ENCODE results near the gene ENTPD3. TPM values are rescaled to one million over a fixed set of nuclear protein-coding genes. Genes with fewer than 3 reads are reported as not detected.
A peak's percentile ranks its signal among the peaks of the same experiment; 100 is the strongest.

ENTPD3 gene
- total and polyA plus RNA-seq, 2 of the 13 experiments (the other 11 are each of a cell fraction or from before 2014, with no cell fraction given): 0.07 TPM; not detected in 1

DNA sequence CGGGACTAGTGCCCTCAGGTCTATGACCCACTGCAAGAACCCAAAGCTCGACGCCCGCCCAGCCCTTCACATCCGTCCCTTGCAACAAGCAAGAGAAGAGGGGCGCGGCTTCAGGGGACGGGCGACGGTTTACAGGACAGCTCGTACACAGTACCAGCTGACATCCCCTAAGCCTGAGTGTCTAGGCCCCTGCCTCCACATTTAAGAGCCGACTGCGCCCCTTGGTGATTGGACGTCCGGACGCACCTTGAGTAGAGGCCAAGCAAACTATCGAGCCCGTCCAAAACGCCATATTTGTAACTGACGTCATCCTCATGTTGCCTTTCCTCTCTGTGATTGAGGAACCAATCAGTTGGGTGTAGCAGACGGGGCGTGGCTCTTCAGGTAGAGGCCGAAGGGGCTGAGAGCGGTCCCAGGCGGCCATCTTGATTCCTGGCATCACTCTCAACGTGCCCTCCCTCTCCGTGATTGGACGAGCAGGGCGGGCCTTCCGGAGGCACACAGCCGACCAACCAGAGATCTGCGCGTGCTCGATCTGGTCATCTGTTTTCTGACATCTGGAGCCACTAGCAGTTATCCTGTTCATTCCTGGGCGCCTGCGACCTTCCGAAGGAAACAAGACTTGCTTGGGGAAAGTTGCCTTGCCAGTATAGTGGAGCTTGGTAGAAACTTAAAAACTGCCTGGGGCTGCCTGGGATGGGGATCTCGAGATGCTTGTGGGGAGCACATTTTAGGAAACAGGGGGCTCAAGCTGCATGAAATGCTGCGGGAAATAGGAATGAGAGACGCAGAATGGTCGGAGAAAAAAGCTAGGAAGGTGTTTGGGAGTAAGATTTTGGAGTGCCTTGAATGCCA is 66.1 kb downstream of the ENTPD3 start:
- Histone ChIP-seq H3K79me2 (ENCODE audit: insufficient read depth, low read length) (peaks cover 13% of the 10 kb centered on the region), H3K4me3 (replicated peaks in 1 of 3; ENCODE audit: insufficient read depth in 1 of 3, low read depth in 2 of 3, low read length in 3 of 3) (peak overlapping the region; percentile 65 to 86 (median 79)), H3K27me3 (ENCODE audit: control insufficient read depth in 1 of 2, insufficient read depth in 2 of 2, low read length in 2 of 2) (no peaks in the 10 kb centered on the region; a peak in 1 of 5 replicates), H4K20me1 (ENCODE audit: insufficient read depth, low read length) (no peaks in the 10 kb centered on the region), H3K27ac (ENCODE audit: extremely low read length, insufficient read depth, low read length) (peak overlapping the region; percentile 86), H3K4me1 (ENCODE audit: insufficient read depth, low read length) (peaks cover 41% of the 10 kb centered on the region), H3K36me3 (replicated peaks in 1 of 2; ENCODE audit: control insufficient read depth in 1 of 2, insufficient read depth in 2 of 2, low read length in 2 of 2) (no peaks in the 10 kb centered on the region), H3K4me2 (ENCODE audit: low read depth, low read length) (peak overlapping the region; percentile 91), H3K9me3 (ENCODE audit: low read length) (no peaks in the 10 kb centered on the region), H2AFZ (ENCODE audit: low read length) (peak overlapping the region; percentile 56), H3K9ac (ENCODE audit: insufficient read depth, low read depth, low read length) (peak overlapping the region; percentile 80)
- WGBS (ENCODE audit: low lambda C conversion rate): 0% methylated on average over 13 of the region's 41 CpGs
- POLR2A ChIA-PET: interaction anchor here (1.1 to 2.6 kb wide), 7 partner anchors 9 to 124 kb away, joined by 3 to 20 read pairs (median 5); partner anchors contain the start of genes ZNF619, ZNF620 and ZNF621
- in situ Hi-C loops (cut with HindIII; ENCODE audit: extremely low pct_ligation_motif_present, low pct_unique_long_range_greater_than_20kb): loop anchor here (10.0 kb wide), 1 partner anchor 138 kb away; no protein-coding TSS in a partner anchor
- ATAC-seq (peak; percentile 95), DNase-seq (ENCODE audit: low spot score) (peak; percentile 98), FAIRE-seq (peak; percentile 90)
- BruUV-seq (replicated peaks): no TSS peak
- CTCF ChIA-PET (ENCODE audit: low intra/inter-chr PET ratio, low total read pairs): no interaction called here
- intact Hi-C loops (cut with micrococcal nuclease; ENCODE audit: unreplicated experiment): loop anchor here (1.0 to 10.0 kb wide), 3 partner anchors 124 to 652 kb away; no protein-coding TSS in a partner anchor
- TF ChIP-seq ZNF598 (CRISPR knock-in tag; IDR thresholded peaks at IDR 0.05; ENCODE audit: borderline replicate concordance) (peak; percentile 56; the same call in 1 of the 2 replicates), RFXAP (CRISPR knock-in tag; IDR thresholded peaks at IDR 0.05; ENCODE audit: borderline replicate concordance) (peak; percentile 64; the same call in 1 of the 2 replicates), ZNF644 (CRISPR knock-in tag; IDR thresholded peaks at IDR 0.05; ENCODE audit: low read depth) (peak; percentile 11; the same call in 1 of the 2 replicates), ZNF101 (CRISPR knock-in tag; IDR thresholded peaks at IDR 0.05; ENCODE audit: borderline replicate concordance, low read depth) (no peak), ZSCAN9 (CRISPR knock-in tag; IDR thresholded peaks at IDR 0.05; ENCODE audit: borderline replicate concordance) (no peak; the same call in 1 of the 2 replicates), RNF2 (conservative IDR thresholded peaks at IDR 0.05; ENCODE audit: low read depth) (0 out of 2 replicates have a peak, but pooled peaks have one; percentile 23), SETDB1 (CRISPR knock-in tag; IDR thresholded peaks at IDR 0.05; ENCODE audit: borderline replicate concordance) (no peak), ZNF546 (CRISPR knock-in tag; conservative IDR thresholded peaks at IDR 0.05) (no peak), SOX5 (CRISPR knock-in tag; IDR thresholded peaks at IDR 0.05; ENCODE audit: borderline replicate concordance) (peak; percentile 49), PTBP1 (IDR thresholded peaks at IDR 0.05; ENCODE audit: low read depth, low read length, poor library complexity, severe bottlenecking) (no peak), CEBPB (IDR thresholded peaks at IDR 0.05; ENCODE audit: borderline replicate concordance, low read depth, low read length) (no peak), KDM5B (CRISPR knock-in tag; IDR thresholded peaks at IDR 0.05; ENCODE audit: borderline replicate concordance) (peak; percentile 75; the same call in 1 of the 2 replicates), ZNF720 (CRISPR knock-in tag; IDR thresholded peaks at IDR 0.05) (no peak), TAF15 (IDR thresholded peaks at IDR 0.05; ENCODE audit: low read depth, low read length, poor library complexity, severe bottlenecking) (no peak), ZNF205 (CRISPR knock-in tag; IDR thresholded peaks at IDR 0.05) (0 out of 2 replicates have a peak, but pooled peaks have one; percentile 36), KAT7 (CRISPR knock-in tag; IDR thresholded peaks at IDR 0.05; ENCODE audit: borderline replicate concordance) (no peak)
- TF ChIP-seq, protein P1, sequence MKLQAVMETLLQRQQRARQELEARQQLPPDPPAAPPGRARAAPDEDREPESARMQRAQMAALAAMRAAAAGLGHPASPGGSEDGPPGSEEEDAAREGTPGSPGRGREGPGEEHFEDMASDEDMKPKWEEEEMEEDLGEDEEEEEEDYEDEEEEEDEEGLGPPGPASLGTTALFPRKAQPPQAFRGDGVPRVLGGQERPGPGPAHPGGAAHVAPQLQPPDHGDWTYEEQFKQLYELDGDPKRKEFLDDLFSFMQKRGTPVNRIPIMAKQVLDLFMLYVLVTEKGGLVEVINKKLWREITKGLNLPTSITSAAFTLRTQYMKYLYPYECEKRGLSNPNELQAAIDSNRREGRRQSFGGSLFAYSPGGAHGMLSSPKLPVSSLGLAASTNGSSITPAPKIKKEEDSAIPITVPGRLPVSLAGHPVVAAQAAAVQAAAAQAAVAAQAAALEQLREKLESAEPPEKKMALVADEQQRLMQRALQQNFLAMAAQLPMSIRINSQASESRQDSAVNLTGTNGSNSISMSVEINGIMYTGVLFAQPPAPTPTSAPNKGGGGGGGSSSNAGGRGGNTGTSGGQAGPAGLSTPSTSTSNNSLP (IDR thresholded peaks at IDR 0.05; ENCODE audit: low read depth, low read length): peak; percentile 46; the same call in 1 of the 2 replicates
- TF ChIP-seq, protein P2, sequence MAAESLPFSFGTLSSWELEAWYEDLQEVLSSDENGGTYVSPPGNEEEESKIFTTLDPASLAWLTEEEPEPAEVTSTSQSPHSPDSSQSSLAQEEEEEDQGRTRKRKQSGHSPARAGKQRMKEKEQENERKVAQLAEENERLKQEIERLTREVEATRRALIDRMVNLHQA (CRISPR knock-in tag; IDR thresholded peaks at IDR 0.05): no peak
- TF ChIP-seq, protein P3, sequence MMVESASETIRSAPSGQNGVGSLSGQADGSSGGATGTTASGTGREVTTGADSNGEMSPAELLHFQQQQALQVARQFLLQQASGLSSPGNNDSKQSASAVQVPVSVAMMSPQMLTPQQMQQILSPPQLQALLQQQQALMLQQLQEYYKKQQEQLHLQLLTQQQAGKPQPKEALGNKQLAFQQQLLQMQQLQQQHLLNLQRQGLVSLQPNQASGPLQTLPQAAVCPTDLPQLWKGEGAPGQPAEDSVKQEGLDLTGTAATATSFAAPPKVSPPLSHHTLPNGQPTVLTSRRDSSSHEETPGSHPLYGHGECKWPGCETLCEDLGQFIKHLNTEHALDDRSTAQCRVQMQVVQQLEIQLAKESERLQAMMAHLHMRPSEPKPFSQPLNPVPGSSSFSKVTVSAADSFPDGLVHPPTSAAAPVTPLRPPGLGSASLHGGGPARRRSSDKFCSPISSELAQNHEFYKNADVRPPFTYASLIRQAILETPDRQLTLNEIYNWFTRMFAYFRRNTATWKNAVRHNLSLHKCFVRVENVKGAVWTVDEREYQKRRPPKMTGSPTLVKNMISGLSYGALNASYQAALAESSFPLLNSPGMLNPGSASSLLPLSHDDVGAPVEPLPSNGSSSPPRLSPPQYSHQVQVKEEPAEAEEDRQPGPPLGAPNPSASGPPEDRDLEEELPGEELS (CRISPR knock-in tag; IDR thresholded peaks at IDR 0.05): peak; percentile 12; the same call in 1 of the 2 replicates
